HG02943 (cell line): ENCODE data around the gene USP17L21.
"Not testable (repeated sequence)": the region's sequence is repeated elsewhere in the genome, so short reads cannot be mapped to it uniquely, and the experiment has no call there.

Experiments
- ATAC-seq: cut with Tn5 transposase; IDR thresholded peaks from one replicate; pipeline ENCODE4 v1.9.1; 2021; ENCODE audit warnings: mild to moderate bottlenecking, low read depth, moderate library complexity; ENCODE audit not compliant: unreplicated experiment

The USP17L21 gene, protein sequence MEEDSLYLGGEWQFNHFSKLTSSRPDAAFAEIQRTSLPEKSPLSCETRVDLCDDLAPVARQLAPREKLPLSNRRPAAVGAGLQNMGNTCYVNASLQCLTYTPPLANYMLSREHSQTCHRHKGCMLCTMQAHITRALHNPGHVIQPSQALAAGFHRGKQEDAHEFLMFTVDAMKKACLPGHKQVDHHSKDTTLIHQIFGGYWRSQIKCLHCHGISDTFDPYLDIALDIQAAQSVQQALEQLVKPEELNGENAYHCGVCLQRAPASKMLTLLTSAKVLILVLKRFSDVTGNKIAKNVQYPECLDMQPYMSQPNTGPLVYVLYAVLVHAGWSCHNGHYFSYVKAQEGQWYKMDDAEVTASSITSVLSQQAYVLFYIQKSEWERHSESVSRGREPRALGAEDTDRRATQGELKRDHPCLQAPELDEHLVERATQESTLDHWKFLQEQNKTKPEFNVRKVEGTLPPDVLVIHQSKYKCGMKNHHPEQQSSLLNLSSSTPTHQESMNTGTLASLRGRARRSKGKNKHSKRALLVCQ

DNA sequence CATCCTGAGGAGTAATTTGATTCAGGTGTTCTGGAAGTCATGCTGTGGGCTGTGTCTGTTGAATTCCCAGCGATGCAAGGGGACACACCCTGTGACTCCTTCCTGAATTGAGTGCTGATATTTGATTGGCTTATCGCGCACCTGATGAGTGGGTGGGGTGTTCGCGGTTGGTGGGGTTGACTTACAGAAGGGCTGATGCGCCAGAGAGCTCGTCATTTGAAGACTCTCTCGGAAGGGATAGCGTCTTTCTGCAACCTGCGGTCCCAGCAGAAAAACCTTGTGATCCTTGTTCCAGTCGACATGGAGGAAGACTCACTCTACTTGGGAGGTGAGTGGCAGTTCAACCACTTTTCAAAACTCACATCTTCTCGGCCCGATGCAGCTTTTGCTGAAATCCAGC is at the start of gene USP17L21:
Gene USP17L21, plus strand, starts transcription at position 301 of the 400 bp plus-strand sequence. Its CDS starts 0 bp downstream, at position 301.
- not testable (repeated sequence) for ATAC-seq

GRCh38 chr4:9214701-9215100 is 48.0 kb upstream of the USP17L21 start:
- ATAC-seq, result not testable (repeated sequence)

DNA sequence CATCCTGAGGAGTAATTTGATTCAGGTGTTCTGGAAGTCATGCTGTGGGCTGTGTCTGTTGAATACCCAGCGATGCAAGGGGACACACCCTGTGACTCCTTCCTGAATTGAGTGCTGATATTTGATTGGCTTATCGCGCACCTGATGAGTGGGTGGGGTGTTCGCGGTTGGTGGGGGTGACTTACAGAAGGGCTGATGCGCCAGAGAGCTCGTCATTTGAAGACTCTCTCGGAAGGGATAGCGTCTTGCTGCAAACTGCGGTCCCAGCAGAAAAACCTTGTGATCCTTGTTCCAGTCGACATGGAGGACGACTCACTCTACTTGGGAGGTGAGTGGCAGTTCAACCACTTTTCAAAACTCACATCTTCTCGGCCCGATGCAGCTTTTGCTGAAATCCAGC is 47.6 kb upstream of the USP17L21 start, which contains the start of gene USP17L11:
Gene USP17L11, plus strand, starts transcription at position 301 of the 400 bp plus-strand sequence. Its CDS starts 0 bp downstream, at position 301.
- not testable (repeated sequence) for ATAC-seq

GRCh38 chr4:9219852-9220251 is 42.8 kb upstream of the USP17L21 start, which contains the start of gene USP17L12:
Gene USP17L12 (plus strand): TSS chr4:9220152. CDS start chr4:9220152, 0 bp downstream.
- not testable (repeated sequence) for ATAC-seq

GRCh38 chr4:9224596-9224995 is 38.1 kb upstream of the USP17L21 start, which contains the start of gene USP17L13:
Gene USP17L13 (plus strand): TSS chr4:9224896. CDS start chr4:9224896, 0 bp downstream.
- ATAC-seq, result not testable (repeated sequence)

GRCh38 chr4:9230249-9230648 is 32.4 kb upstream of the USP17L21 start:
- not testable (repeated sequence) for ATAC-seq

- not testable (repeated sequence) for ATAC-seq
Observed at GRCh38 chr4:9234085-9234484, 28.6 kb upstream of the USP17L21 start, which contains the start of gene USP17L15. Gene USP17L15 (plus strand): TSS chr4:9234385. CDS start chr4:9234385, 0 bp downstream.

GRCh38 chr4:9238461-9238860 is 24.2 kb upstream of the USP17L21 start:
- not testable (repeated sequence) for ATAC-seq

DNA sequence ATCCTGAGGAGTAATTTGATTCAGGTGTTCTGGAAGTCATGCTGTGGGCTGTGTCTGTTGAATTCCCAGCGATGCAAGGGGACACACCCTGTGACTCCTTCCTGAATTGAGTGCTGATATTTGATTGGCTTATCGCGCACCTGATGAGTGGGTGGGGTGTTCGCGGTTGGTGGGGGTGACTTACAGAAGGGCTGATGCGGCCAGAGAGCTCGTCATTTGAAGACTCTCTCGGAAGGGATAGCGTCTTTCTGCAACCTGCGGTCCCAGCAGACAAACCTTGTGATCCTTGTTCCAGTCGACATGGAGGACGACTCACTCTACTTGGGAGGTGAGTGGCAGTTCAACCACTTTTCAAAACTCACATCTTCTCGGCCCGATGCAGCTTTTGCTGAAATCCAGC is 19.1 kb upstream of the USP17L21 start, which contains the start of gene USP17L17:
Gene USP17L17, plus strand, starts transcription at position 301 of the 400 bp plus-strand sequence. Its CDS starts 0 bp downstream, at position 301.
- not testable (repeated sequence) for ATAC-seq

GRCh38 chr4:9247953-9248680 is 14.6 kb upstream of the USP17L21 start, which contains the start of gene USP17L18:
Gene USP17L18 (plus strand): TSS chr4:9248630. CDS start chr4:9248630, 0 bp downstream.
- not testable (repeated sequence) for ATAC-seq

DNA sequence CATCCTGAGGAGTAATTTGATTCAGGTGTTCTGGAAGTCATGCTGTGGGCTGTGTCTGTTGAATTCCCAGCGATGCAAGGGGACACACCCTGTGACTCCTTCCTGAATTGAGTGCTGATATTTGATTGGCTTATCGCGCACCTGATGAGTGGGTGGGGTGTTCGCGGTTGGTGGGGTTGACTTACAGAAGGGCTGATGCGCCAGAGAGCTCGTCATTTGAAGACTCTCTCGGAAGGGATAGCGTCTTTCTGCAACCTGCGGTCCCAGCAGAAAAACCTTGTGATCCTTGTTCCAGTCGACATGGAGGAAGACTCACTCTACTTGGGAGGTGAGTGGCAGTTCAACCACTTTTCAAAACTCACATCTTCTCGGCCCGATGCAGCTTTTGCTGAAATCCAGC is 9.6 kb upstream of the USP17L21 start, which contains the start of gene USP17L19:
Gene USP17L19, plus strand, starts transcription at position 301 of the 400 bp plus-strand sequence. Its CDS starts 0 bp downstream, at position 301.
- ATAC-seq, result not testable (repeated sequence)

DNA sequence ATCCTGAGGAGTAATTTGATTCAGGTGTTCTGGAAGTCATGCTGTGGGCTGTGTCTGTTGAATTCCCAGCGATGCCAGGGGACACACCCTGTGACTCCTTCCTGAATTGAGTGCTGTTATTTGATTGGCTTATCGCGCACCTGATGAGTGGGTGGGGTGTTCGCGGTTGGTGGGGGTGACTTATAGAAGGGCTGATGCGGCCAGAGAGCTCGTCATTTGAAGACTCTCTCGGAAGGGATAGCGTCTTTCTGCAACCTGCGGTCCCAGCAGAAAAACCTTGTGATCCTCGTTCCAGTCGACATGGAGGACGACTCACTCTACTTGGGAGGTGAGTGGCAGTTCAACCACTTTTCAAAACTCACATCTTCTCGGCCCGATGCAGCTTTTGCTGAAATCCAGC is 4.8 kb upstream of the USP17L21 start, which contains the start of gene USP17L20:
Gene USP17L20, plus strand, starts transcription at position 301 of the 400 bp plus-strand sequence. Its CDS starts 0 bp downstream, at position 301.
- ATAC-seq, result not testable (repeated sequence)

DNA sequence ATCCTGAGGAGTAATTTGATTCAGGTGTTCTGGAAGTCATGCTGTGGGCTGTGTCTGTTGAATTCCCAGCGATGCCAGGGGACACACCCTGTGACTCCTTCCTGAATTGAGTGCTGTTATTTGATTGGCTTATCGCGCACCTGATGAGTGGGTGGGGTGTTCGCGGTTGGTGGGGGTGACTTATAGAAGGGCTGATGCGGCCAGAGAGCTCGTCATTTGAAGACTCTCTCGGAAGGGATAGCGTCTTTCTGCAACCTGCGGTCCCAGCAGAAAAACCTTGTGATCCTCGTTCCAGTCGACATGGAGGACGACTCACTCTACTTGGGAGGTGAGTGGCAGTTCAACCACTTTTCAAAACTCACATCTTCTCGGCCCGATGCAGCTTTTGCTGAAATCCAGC is 4.6 kb downstream of the USP17L21 start, which contains the start of gene USP17L22:
Gene USP17L22, plus strand, starts transcription at position 301 of the 400 bp plus-strand sequence. Its CDS starts 0 bp downstream, at position 301.
- ATAC-seq, result not testable (repeated sequence)

DNA sequence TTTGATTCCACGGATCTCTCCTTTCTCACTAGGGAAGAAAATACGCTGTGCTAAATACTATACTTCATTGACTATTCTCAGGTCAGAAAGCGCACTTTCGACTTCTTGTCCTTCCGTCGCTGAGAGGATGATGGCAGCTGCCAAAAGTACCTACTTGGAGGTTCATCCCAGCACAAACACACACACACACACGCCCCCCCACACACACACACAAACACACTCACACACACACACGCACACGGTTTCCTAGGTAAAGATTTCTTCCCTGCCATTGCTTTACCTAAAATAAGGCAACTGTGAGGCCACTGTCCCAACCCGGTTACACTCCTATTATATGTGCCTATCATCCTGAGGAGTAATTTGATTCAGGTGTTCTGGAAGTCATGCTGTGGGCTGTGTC is 9.0 kb downstream of the USP17L21 start:
- ATAC-seq, result not testable (repeated sequence)
